AG04450 (cell line): ENCODE results near the gene POLDIP3. TPM values are rescaled to one million over a fixed set of nuclear protein-coding genes. Genes with fewer than 3 reads are reported as not detected.
"Not testable (repeated sequence)": the region's sequence is repeated elsewhere in the genome, so short reads cannot be mapped to it uniquely, and the experiment has no call there.

ENCODE experiments used
- CTCF ChIA-PET: fragments of 300-600, 350-600 bp; formaldehyde crosslinking; extraction: SDS; loops from one replicate; lab custom pipeline; 2022; ENCODE audit warnings: antibody characterized with exemption, inconsistent platforms; lab: Charles Lee
- POLR2A ChIA-PET: fragments of 350-600 bp; formaldehyde crosslinking; extraction: SDS; loops from one replicate; lab custom pipeline; 2021; ENCODE audit warnings: antibody characterized with exemption, inconsistent platforms; lab: Yijun Ruan, JAX
- DNase-seq: peaks from one replicate; pipeline ENCODE4 v3.0.0-alpha.2; 2011; ENCODE audit warnings: low read depth, low spot score
- H3K27ac ChIP-seq: one replicate; pipeline ENCODE4 v1.5.1; 2012; ENCODE audit warnings: low read depth, low read length, control low read depth
- H3K27me3 ChIP-seq: one replicate; pipeline ENCODE4 v1.6.0; 2012; ENCODE audit warnings: low read length; ENCODE audit not compliant: control insufficient read depth, insufficient read depth
- H3K4me3 ChIP-seq: 2 replicates; pipeline ENCODE4 v1.5.1; 2011; ENCODE audit warnings: mild to moderate bottlenecking, low read depth, low read length, control low read depth
- H3K9me3 ChIP-seq: 2 replicates; pipeline ENCODE4 v1.5.1; 2012; ENCODE audit warnings: low read length; ENCODE audit not compliant: control insufficient read depth, insufficient read depth
- CTCF ChIP-seq: IDR thresholded peaks from 2 replicates; pipeline ENCODE4 v1.5.1; 2011; ENCODE audit warnings: low read depth, low read length, control low read depth, inconsistent platforms
- polyA plus RNA-seq: library from polyadenylated mRNA; depleted of rRNA; stranded (reverse); fragments of >200 nt; gene quantifications from 2 replicates; pipeline ENCODE4 v1.2.3, GENCODE V29; 2011

Gene POLDIP3
- polyA plus RNA-seq, 1 experiment = 50.6 TPM

GRCh38 chr22:42553475-42554361 lies 61.0 kb downstream of the POLDIP3 start, which contains the start of gene SERHL2:
TSS of gene SERHL2 (plus strand) at chr22:42553956. CDS start at chr22:42554021, 65 bp downstream.
- POLR2A ChIA-PET = interaction anchor here (0.7 kb wide), 1 partner anchor 55 kb away, joined by 3 read pairs; no protein-coding TSS in a partner anchor
- DNase-seq = peak; percentile 33
- CTCF ChIA-PET = no interaction called here
- no peak for TF ChIP-seq CTCF
- Histone ChIP-seq H3K27me3 (peaks cover 15% of the 10 kb centered on the region), H3K4me3 (peak within 1 kb of the TSS; percentile 76), H3K9me3 (no peaks in the 10 kb centered on the region; the same call in 1 of the 2 replicates), H3K27ac (no peak within 1 kb of the TSS)

GRCh38 chr22:42552294-42552647 lies 62.4 kb downstream of the POLDIP3 start:
- H3K9me3 ChIP-seq, CTCF ChIA-PET, DNase-seq, H3K27ac ChIP-seq, POLR2A ChIA-PET, H3K4me3 ChIP-seq: not testable (repeated sequence)
- H3K27me3 ChIP-seq = peaks cover 22% of the 10 kb centered on the region

GRCh38 chr22:42549331-42550060 lies 65.2 kb downstream of the POLDIP3 start:
- no peak for DNase-seq
- peaks cover 22% of the 10 kb centered on the region for H3K27me3 ChIP-seq
- POLR2A ChIA-PET = no interaction called here
- TF ChIP-seq CTCF = no peak
- H3K27ac ChIP-seq = no peak overlapping the region
- no peaks in the 10 kb centered on the region; the same call in 1 of the 2 replicates for H3K9me3 ChIP-seq
- CTCF ChIA-PET = no interaction called here
- H3K4me3 ChIP-seq = no peak overlapping the region

- Histone ChIP-seq H3K27ac (no peak overlapping the region), H3K4me3 (no peak overlapping the region), H3K27me3 (peaks cover 22% of the 10 kb centered on the region), H3K9me3 (no peaks in the 10 kb centered on the region; the same call in 1 of the 2 replicates)
- ChIA-PET CTCF (no interaction called here), POLR2A (interaction anchor here (0.7 kb wide), 1 partner anchor 362 kb away, joined by 3 read pairs; no protein-coding TSS in a partner anchor)
- no peak for TF ChIP-seq CTCF
- no peak for DNase-seq
Observed at GRCh38 chr22:42548597-42549330, 65.9 kb downstream of the POLDIP3 start.

- POLR2A ChIA-PET, H3K9me3 ChIP-seq, DNase-seq, H3K4me3 ChIP-seq, H3K27ac ChIP-seq, CTCF ChIA-PET: not testable (repeated sequence)
- peaks cover 22% of the 10 kb centered on the region for H3K27me3 ChIP-seq
Observed at GRCh38 chr22:42548126-42548525, 66.6 kb downstream of the POLDIP3 start.
